ENCODE measurements around the gene AOAH.

Gene AOAH

DNA sequence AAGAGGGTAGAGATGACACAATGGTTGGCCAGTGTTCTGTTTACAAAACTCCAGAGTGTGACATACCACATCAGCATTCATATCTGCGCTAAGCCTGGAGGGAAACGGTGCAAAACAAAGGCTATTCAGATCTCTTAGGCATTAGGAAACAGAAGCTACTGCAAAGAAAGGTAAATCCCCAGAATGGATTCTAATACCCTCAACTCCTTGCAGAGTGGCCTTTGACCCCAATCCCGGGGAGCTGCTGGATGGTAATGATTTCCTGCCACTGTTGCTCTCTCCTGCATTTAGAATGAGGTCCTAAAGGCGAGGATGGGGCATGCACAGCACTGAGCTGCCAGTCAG lies 65.2 kb downstream of the AOAH start:
- TF ChIP-seq NFIC (IDR thresholded peaks at IDR 0.05) (0 out of 2 replicates have a peak, but pooled peaks have one; percentile 5), RAD21 (IDR thresholded peaks at IDR 0.05; ENCODE audit: low read depth) (no peak), TEAD4 (IDR thresholded peaks at IDR 0.05) (peak; percentile 49; the same call in 1 of the 2 replicates)

DNA sequence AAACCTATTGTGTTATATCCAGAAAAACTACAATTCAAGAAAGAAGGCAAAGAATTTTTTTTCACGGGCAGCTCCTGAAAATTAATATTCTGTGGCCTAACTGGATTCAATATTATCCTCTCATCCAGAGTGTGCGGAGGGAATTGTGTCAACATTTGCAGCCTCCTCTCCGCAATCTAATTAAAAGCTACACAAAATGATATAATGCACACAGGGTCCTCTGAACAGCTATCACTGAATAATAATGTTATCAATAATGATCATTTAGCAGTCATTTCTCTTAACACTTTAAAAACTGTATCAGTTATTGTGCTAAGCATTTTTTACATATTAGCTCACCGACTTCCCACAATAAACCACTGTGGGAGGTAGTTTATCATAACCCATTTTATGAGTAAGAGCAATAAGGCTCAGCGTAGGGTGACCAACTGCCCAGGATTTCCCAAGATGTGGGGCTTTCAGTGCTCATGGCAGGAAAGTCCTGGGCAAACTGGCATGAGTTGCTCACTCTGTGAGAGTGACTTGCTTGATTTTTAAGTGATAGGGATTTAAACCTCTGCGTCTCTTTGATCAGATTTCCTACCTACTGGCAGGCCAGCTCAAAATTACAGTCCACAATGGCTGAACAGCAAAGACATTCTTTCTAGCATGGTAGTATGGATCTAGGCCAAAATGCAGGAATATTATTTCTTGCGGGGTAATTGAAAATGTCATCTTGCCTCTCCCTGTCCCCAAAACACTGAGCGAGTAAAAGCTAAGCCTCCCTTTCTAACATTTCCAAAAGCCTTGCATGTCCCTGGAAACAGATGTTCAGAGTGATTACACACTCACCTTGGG lies 65.7 kb downstream of the AOAH start:
- TF ChIP-seq, protein P1, sequence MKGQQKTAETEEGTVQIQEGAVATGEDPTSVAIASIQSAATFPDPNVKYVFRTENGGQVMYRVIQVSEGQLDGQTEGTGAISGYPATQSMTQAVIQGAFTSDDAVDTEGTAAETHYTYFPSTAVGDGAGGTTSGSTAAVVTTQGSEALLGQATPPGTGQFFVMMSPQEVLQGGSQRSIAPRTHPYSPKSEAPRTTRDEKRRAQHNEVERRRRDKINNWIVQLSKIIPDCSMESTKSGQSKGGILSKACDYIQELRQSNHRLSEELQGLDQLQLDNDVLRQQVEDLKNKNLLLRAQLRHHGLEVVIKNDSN (IDR thresholded peaks at IDR 0.05): no peak
- TF ChIP-seq RAD21 (IDR thresholded peaks at IDR 0.05; ENCODE audit: low read depth): no peak
- TF ChIP-seq TCF12 (IDR thresholded peaks at IDR 0.05; ENCODE audit: low read depth): no peak
- TF ChIP-seq FOXM1 (IDR thresholded peaks at IDR 0.05; ENCODE audit: borderline replicate concordance, low read depth): peak; percentile 56; the same call in 1 of the 2 replicates
- TF ChIP-seq CEBPB (IDR thresholded peaks at IDR 0.05): no peak
- TF ChIP-seq NFIC (IDR thresholded peaks at IDR 0.05): 0 out of 2 replicates have a peak, but pooled peaks have one; percentile 11
- TF ChIP-seq EP300 (IDR thresholded peaks at IDR 0.05; ENCODE audit: borderline replicate concordance): peak; percentile 73; the same call in 1 of the 2 replicates

DNA sequence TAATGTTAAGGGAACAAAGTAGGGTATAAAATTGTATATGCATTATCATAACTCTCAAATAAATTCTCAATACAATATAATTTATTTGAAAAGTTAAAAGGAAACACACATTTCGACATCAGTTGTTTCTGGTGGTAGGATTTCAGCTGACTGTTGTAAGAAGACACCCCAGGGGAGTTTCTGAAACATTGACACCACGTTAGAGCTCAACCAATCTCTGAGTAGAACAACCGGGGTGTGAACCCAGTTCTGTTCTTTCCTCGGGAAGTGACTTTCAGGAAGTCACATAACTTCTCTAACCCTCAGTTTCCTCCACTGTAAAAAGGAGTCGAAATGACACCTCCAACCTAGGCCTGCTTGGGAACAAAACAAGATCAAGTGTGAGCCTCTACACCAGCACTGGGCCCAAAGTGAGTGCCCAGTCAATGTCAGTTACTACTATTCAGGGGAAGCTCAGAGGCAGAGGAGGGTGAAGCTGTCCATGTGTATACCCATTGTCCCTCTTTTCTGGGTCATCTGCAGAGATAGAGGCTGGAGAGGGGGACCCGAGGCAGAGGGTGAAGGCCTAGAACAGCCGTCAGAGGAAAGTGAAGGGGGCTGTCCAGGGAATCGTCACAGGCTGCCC lies 67.1 kb downstream of the AOAH start:
- TF ChIP-seq ZBTB7A (IDR thresholded peaks at IDR 0.05; ENCODE audit: low read depth) (no peak), YY1 (IDR thresholded peaks at IDR 0.05; ENCODE audit: low read depth) (no peak), RAD21 (IDR thresholded peaks at IDR 0.05; ENCODE audit: low read depth) (no peak), TCF12 (IDR thresholded peaks at IDR 0.05; ENCODE audit: low read depth) (no peak), CEBPB (IDR thresholded peaks at IDR 0.05) (no peak), TAF1 (IDR thresholded peaks at IDR 0.05; ENCODE audit: low read depth) (no peak), EP300 (IDR thresholded peaks at IDR 0.05; ENCODE audit: borderline replicate concordance) (no peak), EGR1 (IDR thresholded peaks at IDR 0.05) (no peak), FOXM1 (IDR thresholded peaks at IDR 0.05; ENCODE audit: borderline replicate concordance, low read depth) (no peak), CREB1 (IDR thresholded peaks at IDR 0.05; ENCODE audit: low read depth) (no peak), TEAD4 (IDR thresholded peaks at IDR 0.05) (no peak), NFIC (IDR thresholded peaks at IDR 0.05) (no peak)
- TF ChIP-seq, protein P2, sequence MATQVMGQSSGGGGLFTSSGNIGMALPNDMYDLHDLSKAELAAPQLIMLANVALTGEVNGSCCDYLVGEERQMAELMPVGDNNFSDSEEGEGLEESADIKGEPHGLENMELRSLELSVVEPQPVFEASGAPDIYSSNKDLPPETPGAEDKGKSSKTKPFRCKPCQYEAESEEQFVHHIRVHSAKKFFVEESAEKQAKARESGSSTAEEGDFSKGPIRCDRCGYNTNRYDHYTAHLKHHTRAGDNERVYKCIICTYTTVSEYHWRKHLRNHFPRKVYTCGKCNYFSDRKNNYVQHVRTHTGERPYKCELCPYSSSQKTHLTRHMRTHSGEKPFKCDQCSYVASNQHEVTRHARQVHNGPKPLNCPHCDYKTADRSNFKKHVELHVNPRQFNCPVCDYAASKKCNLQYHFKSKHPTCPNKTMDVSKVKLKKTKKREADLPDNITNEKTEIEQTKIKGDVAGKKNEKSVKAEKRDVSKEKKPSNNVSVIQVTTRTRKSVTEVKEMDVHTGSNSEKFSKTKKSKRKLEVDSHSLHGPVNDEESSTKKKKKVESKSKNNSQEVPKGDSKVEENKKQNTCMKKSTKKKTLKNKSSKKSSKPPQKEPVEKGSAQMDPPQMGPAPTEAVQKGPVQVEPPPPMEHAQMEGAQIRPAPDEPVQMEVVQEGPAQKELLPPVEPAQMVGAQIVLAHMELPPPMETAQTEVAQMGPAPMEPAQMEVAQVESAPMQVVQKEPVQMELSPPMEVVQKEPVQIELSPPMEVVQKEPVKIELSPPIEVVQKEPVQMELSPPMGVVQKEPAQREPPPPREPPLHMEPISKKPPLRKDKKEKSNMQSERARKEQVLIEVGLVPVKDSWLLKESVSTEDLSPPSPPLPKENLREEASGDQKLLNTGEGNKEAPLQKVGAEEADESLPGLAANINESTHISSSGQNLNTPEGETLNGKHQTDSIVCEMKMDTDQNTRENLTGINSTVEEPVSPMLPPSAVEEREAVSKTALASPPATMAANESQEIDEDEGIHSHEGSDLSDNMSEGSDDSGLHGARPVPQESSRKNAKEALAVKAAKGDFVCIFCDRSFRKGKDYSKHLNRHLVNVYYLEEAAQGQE (IDR thresholded peaks at IDR 0.05; ENCODE audit: low read depth): no peak
- TF ChIP-seq, protein P1 (IDR thresholded peaks at IDR 0.05): no peak
- TF ChIP-seq, protein P3, sequence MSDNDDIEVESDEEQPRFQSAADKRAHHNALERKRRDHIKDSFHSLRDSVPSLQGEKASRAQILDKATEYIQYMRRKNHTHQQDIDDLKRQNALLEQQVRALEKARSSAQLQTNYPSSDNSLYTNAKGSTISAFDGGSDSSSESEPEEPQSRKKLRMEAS (IDR thresholded peaks at IDR 0.05): no peak

DNA sequence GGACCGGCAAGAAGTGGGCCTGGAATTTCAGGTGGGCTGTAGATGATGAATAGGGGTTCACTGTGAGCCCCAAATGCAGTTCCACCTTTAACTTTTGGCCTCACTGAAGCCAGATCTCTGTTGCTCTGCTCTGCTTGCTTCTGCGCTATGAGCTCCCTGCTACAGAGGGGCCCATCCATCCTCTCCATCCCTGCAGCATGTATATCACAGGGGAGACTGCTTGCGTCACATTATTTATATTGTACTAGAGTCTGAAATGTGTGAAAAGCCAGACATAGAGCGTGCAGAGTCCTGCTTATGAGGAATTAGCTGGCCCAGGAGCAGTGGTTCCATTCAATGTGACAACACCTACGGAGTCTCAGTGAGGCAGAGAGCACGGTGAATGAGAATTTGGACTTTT lies 69.9 kb downstream of the AOAH start:
- TF ChIP-seq YY1 (IDR thresholded peaks at IDR 0.05; ENCODE audit: low read depth): no peak
- TF ChIP-seq, protein P3 (IDR thresholded peaks at IDR 0.05): no peak
- no peak for TF ChIP-seq EP300 (IDR thresholded peaks at IDR 0.05; ENCODE audit: borderline replicate concordance)
- no peak for TF ChIP-seq ZBTB7A (IDR thresholded peaks at IDR 0.05; ENCODE audit: low read depth)
- TF ChIP-seq, protein P2 (IDR thresholded peaks at IDR 0.05; ENCODE audit: low read depth): no peak
- TF ChIP-seq FOXM1 (IDR thresholded peaks at IDR 0.05; ENCODE audit: borderline replicate concordance, low read depth): no peak
- TF ChIP-seq EGR1 (IDR thresholded peaks at IDR 0.05): no peak
- TF ChIP-seq CREB1 (IDR thresholded peaks at IDR 0.05; ENCODE audit: low read depth): no peak
- TF ChIP-seq TAF1 (IDR thresholded peaks at IDR 0.05; ENCODE audit: low read depth): no peak
- TF ChIP-seq TEAD4 (IDR thresholded peaks at IDR 0.05): no peak
- no peak for TF ChIP-seq NFIC (IDR thresholded peaks at IDR 0.05)
- TF ChIP-seq RAD21 (IDR thresholded peaks at IDR 0.05; ENCODE audit: low read depth): no peak
- TF ChIP-seq CEBPB (IDR thresholded peaks at IDR 0.05): no peak
- TF ChIP-seq TCF12 (IDR thresholded peaks at IDR 0.05; ENCODE audit: low read depth): no peak
- TF ChIP-seq, protein P1 (IDR thresholded peaks at IDR 0.05): no peak

Measured in Ishikawa (cell line).